ENCODE results near the gene CACNG4.
"Not testable (repeated sequence)": the region's sequence is repeated elsewhere in the genome, so short reads cannot be mapped to it uniquely, and the experiment has no call there.

Gene CACNG4

GRCh38 chr17:66970140-66970539, 5.6 kb downstream of the CACNG4 start:
- Histone ChIP-seq H3K27ac (ENCODE audit: insufficient read depth, low read length, poor library complexity, severe bottlenecking) (no peak overlapping the region), H3K36me3 (ENCODE audit: control insufficient read depth, insufficient read depth, low read length) (no peaks in the 10 kb centered on the region), H3K27me3 (replicated peaks; ENCODE audit: control insufficient read depth, insufficient read depth, low read length, poor library complexity, severe bottlenecking) (peaks cover 16% of the 10 kb centered on the region), H3K9me3 (ENCODE audit: control insufficient read depth, low read length) (no peaks in the 10 kb centered on the region), H3K4me1 (ENCODE audit: control insufficient read depth, insufficient read depth, low read length, poor library complexity, severe bottlenecking) (peaks cover 1% of the 10 kb centered on the region), H3K4me3 (ENCODE audit: insufficient read depth, low read depth, low read length, poor library complexity, severe bottlenecking) (no peak overlapping the region)
- DNase-seq, result no peak

- Histone ChIP-seq H3K27me3 (replicated peaks; ENCODE audit: control insufficient read depth, insufficient read depth, low read length, poor library complexity, severe bottlenecking) (peaks cover 15% of the 10 kb centered on the region), H3K36me3 (ENCODE audit: control insufficient read depth, insufficient read depth, low read length) (no peaks in the 10 kb centered on the region), H3K27ac (ENCODE audit: insufficient read depth, low read length, poor library complexity, severe bottlenecking) (no peak overlapping the region), H3K9me3 (ENCODE audit: control insufficient read depth, low read length) (no peaks in the 10 kb centered on the region), H3K4me3 (ENCODE audit: insufficient read depth, low read depth, low read length, poor library complexity, severe bottlenecking) (no peak overlapping the region), H3K4me1 (ENCODE audit: control insufficient read depth, insufficient read depth, low read length, poor library complexity, severe bottlenecking) (no peaks in the 10 kb centered on the region)
- no peak for DNase-seq
These were observed 6.3 kb downstream of the CACNG4 start for GRCh38 chr17:66970797-66971196.

GRCh38 chr17:66971264-66971663, 6.8 kb downstream of the CACNG4 start:
- Histone ChIP-seq H3K4me1 (ENCODE audit: control insufficient read depth, insufficient read depth, low read length, poor library complexity, severe bottlenecking) (no peaks in the 10 kb centered on the region), H3K9me3 (ENCODE audit: control insufficient read depth, low read length) (no peaks in the 10 kb centered on the region), H3K27me3 (replicated peaks; ENCODE audit: control insufficient read depth, insufficient read depth, low read length, poor library complexity, severe bottlenecking) (peaks cover 15% of the 10 kb centered on the region), H3K4me3 (ENCODE audit: insufficient read depth, low read depth, low read length, poor library complexity, severe bottlenecking) (no peak overlapping the region), H3K36me3 (ENCODE audit: control insufficient read depth, insufficient read depth, low read length) (no peaks in the 10 kb centered on the region), H3K27ac (ENCODE audit: insufficient read depth, low read length, poor library complexity, severe bottlenecking) (no peak overlapping the region)
- DNase-seq, result no peak

- no peak overlapping the region for H3K27ac ChIP-seq (ENCODE audit: insufficient read depth, low read length, poor library complexity, severe bottlenecking)
- peaks cover 15% of the 10 kb centered on the region for H3K27me3 ChIP-seq (replicated peaks; ENCODE audit: control insufficient read depth, insufficient read depth, low read length, poor library complexity, severe bottlenecking)
- no peaks in the 10 kb centered on the region for H3K36me3 ChIP-seq (ENCODE audit: control insufficient read depth, insufficient read depth, low read length)
- H3K9me3 ChIP-seq (ENCODE audit: control insufficient read depth, low read length), result no peaks in the 10 kb centered on the region
- DNase-seq, result no peak
- H3K4me1 ChIP-seq (ENCODE audit: control insufficient read depth, insufficient read depth, low read length, poor library complexity, severe bottlenecking), result no peaks in the 10 kb centered on the region
- no peak overlapping the region for H3K4me3 ChIP-seq (ENCODE audit: insufficient read depth, low read depth, low read length, poor library complexity, severe bottlenecking)
These were observed 7.4 kb downstream of the CACNG4 start for GRCh38 chr17:66971730-66972441.

GRCh38 chr17:66972442-66972830, 7.9 kb downstream of the CACNG4 start:
- not testable (repeated sequence) for H3K4me3 ChIP-seq (ENCODE audit: insufficient read depth, low read depth, low read length, poor library complexity, severe bottlenecking); DNase-seq; H3K4me1 ChIP-seq (ENCODE audit: control insufficient read depth, insufficient read depth, low read length, poor library complexity, severe bottlenecking); H3K9me3 ChIP-seq (ENCODE audit: control insufficient read depth, low read length); H3K36me3 ChIP-seq (ENCODE audit: control insufficient read depth, insufficient read depth, low read length); H3K27ac ChIP-seq (ENCODE audit: insufficient read depth, low read length, poor library complexity, severe bottlenecking)
- peaks cover 15% of the 10 kb centered on the region for H3K27me3 ChIP-seq (replicated peaks; ENCODE audit: control insufficient read depth, insufficient read depth, low read length, poor library complexity, severe bottlenecking)

GRCh38 chr17:66975188-66975587, 10.7 kb downstream of the CACNG4 start:
- Histone ChIP-seq H3K27me3 (replicated peaks; ENCODE audit: control insufficient read depth, insufficient read depth, low read length, poor library complexity, severe bottlenecking) (peaks cover 12% of the 10 kb centered on the region), H3K4me1 (ENCODE audit: control insufficient read depth, insufficient read depth, low read length, poor library complexity, severe bottlenecking) (no peaks in the 10 kb centered on the region), H3K4me3 (ENCODE audit: insufficient read depth, low read depth, low read length, poor library complexity, severe bottlenecking) (no peak overlapping the region), H3K9me3 (ENCODE audit: control insufficient read depth, low read length) (no peaks in the 10 kb centered on the region), H3K27ac (ENCODE audit: insufficient read depth, low read length, poor library complexity, severe bottlenecking) (no peak overlapping the region), H3K36me3 (ENCODE audit: control insufficient read depth, insufficient read depth, low read length) (no peaks in the 10 kb centered on the region)
- no peak for DNase-seq

GRCh38 chr17:66975614-66976378, 11.3 kb downstream of the CACNG4 start:
- H3K4me3 ChIP-seq (ENCODE audit: insufficient read depth, low read depth, low read length, poor library complexity, severe bottlenecking), result no peak overlapping the region
- no peak overlapping the region for H3K27ac ChIP-seq (ENCODE audit: insufficient read depth, low read length, poor library complexity, severe bottlenecking)
- no peaks in the 10 kb centered on the region for H3K9me3 ChIP-seq (ENCODE audit: control insufficient read depth, low read length)
- H3K36me3 ChIP-seq (ENCODE audit: control insufficient read depth, insufficient read depth, low read length), result no peaks in the 10 kb centered on the region
- H3K27me3 ChIP-seq (replicated peaks; ENCODE audit: control insufficient read depth, insufficient read depth, low read length, poor library complexity, severe bottlenecking), result peaks cover 12% of the 10 kb centered on the region
- DNase-seq, result no peak
- no peaks in the 10 kb centered on the region for H3K4me1 ChIP-seq (ENCODE audit: control insufficient read depth, insufficient read depth, low read length, poor library complexity, severe bottlenecking)

GRCh38 chr17:66976379-66976663, 11.8 kb downstream of the CACNG4 start:
- no peak for DNase-seq
- Histone ChIP-seq H3K36me3 (ENCODE audit: control insufficient read depth, insufficient read depth, low read length) (no peaks in the 10 kb centered on the region), H3K4me1 (ENCODE audit: control insufficient read depth, insufficient read depth, low read length, poor library complexity, severe bottlenecking) (no peaks in the 10 kb centered on the region), H3K27me3 (replicated peaks; ENCODE audit: control insufficient read depth, insufficient read depth, low read length, poor library complexity, severe bottlenecking) (peaks cover 10% of the 10 kb centered on the region), H3K27ac (ENCODE audit: insufficient read depth, low read length, poor library complexity, severe bottlenecking) (no peak overlapping the region), H3K4me3 (ENCODE audit: insufficient read depth, low read depth, low read length, poor library complexity, severe bottlenecking) (no peak overlapping the region), H3K9me3 (ENCODE audit: control insufficient read depth, low read length) (no peaks in the 10 kb centered on the region)

- H3K27me3 ChIP-seq (replicated peaks; ENCODE audit: control insufficient read depth, insufficient read depth, low read length, poor library complexity, severe bottlenecking), result peaks cover 6% of the 10 kb centered on the region
- H3K4me1 ChIP-seq (ENCODE audit: control insufficient read depth, insufficient read depth, low read length, poor library complexity, severe bottlenecking), result no peaks in the 10 kb centered on the region
- no peaks in the 10 kb centered on the region for H3K36me3 ChIP-seq (ENCODE audit: control insufficient read depth, insufficient read depth, low read length)
- DNase-seq, result no peak
- no peak overlapping the region for H3K4me3 ChIP-seq (ENCODE audit: insufficient read depth, low read depth, low read length, poor library complexity, severe bottlenecking)
- H3K9me3 ChIP-seq (ENCODE audit: control insufficient read depth, low read length), result no peaks in the 10 kb centered on the region
- H3K27ac ChIP-seq (ENCODE audit: insufficient read depth, low read length, poor library complexity, severe bottlenecking), result no peak overlapping the region
These were observed 12.3 kb downstream of the CACNG4 start for GRCh38 chr17:66976781-66977201.

GRCh38 chr17:66978514-66979061, 14.1 kb downstream of the CACNG4 start:
- DNase-seq, result no peak
- Histone ChIP-seq H3K4me3 (ENCODE audit: insufficient read depth, low read depth, low read length, poor library complexity, severe bottlenecking) (no peak overlapping the region), H3K4me1 (ENCODE audit: control insufficient read depth, insufficient read depth, low read length, poor library complexity, severe bottlenecking) (no peaks in the 10 kb centered on the region), H3K27me3 (replicated peaks; ENCODE audit: control insufficient read depth, insufficient read depth, low read length, poor library complexity, severe bottlenecking) (peaks cover 4% of the 10 kb centered on the region), H3K36me3 (ENCODE audit: control insufficient read depth, insufficient read depth, low read length) (no peaks in the 10 kb centered on the region), H3K27ac (ENCODE audit: insufficient read depth, low read length, poor library complexity, severe bottlenecking) (no peak overlapping the region), H3K9me3 (ENCODE audit: control insufficient read depth, low read length) (no peaks in the 10 kb centered on the region)
